UCSD-AML1 (cell line): Measurements from ENCODE around the gene PPARG.
"Not testable (repeated sequence)": the region's sequence is repeated elsewhere in the genome, so short reads cannot be mapped to it uniquely, and the experiment has no call there.

Experiments used
- DNase-seq: peaks from one replicate; lab custom pipeline; 2025; ENCODE audit not compliant: unreplicated experiment; lab: John Stamatoyannopoulos, UW

The PPARG gene

DNA sequence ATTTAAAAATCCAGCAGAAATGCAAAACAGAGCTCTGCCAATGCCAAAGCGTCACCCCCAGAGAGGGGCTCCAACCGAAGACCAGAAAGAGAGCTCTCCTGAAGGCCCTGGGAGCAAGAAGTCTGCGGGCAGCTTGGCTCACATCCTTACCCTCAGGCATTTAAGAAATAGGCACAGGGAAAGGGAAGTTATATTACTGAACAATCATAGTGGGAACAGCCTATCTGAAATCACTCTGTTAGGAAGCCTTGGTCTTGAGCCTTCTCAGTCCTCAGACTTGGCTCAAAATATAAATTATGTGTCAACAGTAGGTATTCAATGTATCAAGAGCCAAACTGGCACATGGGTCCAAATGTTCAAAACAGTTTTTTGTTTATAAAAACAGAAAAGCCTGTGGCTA, 10.3 kb upstream of the PPARG start:
- DNase-seq: no peak

DNA sequence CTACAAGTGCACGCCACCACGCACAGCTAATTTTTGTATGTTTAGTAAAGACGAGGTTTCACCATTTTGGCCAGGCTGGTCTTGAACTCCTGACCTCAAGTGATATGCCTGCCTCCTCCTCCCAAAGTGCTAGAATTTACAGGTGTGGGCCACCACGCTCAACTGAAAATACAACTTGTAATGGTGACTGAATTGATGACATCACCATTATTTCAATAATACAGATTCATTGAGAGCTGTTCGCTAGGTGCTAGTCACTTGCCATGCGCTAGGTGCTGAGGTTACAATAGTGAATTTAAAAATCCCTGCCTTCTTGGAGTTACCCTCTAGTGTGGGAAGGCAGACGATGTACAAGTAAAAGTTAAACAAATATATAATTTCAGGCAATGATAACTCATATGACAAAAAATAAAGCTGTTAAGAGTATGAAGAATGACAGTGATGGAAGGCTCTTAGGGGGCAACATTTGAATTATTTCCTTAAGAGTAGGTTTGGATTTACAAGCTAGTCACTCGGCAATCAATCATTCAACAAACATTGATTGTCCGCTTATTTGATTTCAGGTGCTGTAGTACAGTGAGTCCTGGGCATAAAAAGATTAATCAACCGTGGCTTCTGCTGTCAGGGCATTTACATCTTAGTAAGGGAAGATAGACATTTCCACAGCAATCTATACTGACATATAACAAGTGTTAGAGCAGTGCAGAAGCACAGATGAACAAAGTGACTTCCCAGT, 9.1 kb upstream of the PPARG start:
- no peak for DNase-seq

DNA sequence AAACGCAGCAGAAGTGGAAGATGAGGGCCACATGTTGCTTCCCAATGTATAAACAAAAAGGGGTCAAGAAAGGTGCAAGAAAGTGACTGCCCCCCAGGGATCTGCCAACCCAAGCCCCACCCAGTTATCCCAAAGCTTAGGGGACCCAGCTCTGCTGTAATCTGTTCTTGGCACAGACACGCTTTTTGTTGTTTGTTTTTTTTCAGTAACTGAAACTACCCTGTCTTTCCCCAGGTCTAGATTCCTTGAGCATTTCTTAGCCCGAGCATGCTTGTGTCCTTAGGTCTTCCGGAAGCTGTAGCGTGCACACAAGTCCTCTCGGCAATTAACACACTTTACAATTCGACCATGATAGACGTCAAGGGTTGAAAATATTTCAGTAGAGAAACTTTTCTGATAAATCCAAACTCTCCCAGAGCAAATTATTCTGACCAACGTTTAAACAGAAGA, 8.5 kb upstream of the PPARG start:
- DNase-seq: no peak

- DNase-seq: no peak
These were observed 4.3 kb upstream of the PPARG start for GRCh38 chr3:12284591-12284990.

GRCh38 chr3:12285003-12285555, 3.8 kb upstream of the PPARG start:
- DNase-seq: no peak

GRCh38 chr3:12285779-12286178, 3.1 kb upstream of the PPARG start:
- not testable (repeated sequence) for DNase-seq

DNA sequence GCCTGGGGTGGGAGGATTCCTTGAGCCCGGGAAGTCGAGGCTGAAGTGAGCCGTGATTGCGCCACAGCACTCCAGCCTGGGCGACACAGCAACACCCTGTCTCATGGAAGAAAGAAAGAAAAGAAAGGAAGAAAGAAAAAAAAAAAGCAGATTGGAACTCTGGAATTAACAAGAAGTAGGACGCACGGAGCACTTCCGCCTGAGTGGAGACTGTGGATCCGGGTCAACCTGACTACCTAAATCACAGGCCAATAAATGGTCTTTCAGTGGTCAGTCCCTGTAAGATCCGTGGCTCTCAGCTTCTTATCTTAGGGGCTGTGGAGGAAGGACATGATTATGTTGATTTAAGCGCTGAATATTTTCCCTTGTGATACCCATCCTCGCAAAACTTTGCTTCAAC, 2.4 kb upstream of the PPARG start:
- no peak for DNase-seq

GRCh38 chr3:12286927-12287726, 1.7 kb upstream of the PPARG start:
- no peak for DNase-seq

DNA sequence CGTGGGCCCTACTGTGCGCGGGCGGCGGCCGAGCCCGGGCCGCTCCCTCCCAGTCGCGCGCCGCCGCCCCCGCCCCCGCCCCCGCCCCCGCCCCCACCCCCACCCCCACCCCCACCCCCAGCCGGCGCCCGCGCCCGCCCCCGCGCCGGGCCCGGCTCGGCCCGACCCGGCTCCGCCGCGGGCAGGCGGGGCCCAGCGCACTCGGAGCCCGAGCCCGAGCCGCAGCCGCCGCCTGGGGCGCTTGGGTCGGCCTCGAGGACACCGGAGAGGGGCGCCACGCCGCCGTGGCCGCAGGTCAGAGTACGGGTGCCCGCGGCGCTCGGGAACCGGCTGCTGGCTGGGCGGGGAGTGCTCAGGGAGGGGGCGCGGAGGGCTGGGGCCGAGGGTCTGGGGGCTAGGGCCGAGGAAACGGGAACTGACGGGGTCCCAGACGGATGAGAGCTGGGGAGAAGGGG, 1.1 kb upstream of the PPARG start:
- no peak for DNase-seq

- no peak for DNase-seq
These were observed 654 bp downstream of the PPARG start for GRCh38 chr3:12289524-12289923.

- DNase-seq: no peak
These were observed 3.9 kb downstream of the PPARG start for GRCh38 chr3:12292770-12293169.

DNA sequence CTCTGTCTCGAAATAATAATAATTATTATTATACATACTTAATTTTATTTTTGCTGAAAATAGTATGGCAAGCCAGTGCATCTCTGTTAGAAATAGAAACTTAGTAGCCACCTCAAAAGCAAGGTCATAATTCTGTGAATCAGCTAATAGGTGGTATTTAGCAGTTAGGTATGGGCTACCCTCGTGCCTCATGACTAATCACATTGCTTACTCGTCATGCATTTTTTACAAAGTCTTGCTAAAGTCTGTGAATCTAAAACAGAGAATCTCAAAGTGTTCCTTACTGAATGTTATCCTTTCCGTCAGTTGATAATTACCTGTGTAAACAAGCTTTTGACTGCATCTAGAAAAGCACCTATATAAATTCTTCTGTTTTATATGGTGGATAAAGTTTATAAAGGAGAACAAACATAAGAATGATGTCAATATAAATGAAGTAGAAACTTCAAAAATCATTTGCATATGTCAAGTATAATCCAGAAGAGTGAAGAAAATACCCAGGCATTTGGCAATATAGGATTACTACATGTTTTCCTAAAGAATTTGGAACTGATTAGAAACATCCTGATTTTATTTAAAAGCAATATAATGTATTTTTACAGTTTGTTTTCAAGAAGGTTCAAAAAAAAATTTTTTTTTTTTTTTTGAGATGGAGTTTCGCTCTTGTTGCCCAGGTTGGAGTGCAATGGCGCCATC, 6.2 kb downstream of the PPARG start:
- no peak for DNase-seq

GRCh38 chr3:12296511-12296910, 7.6 kb downstream of the PPARG start:
- DNase-seq: no peak

- DNase-seq: no peak
These were observed 10.2 kb downstream of the PPARG start for GRCh38 chr3:12299026-12299425.

GRCh38 chr3:12300137-12300536, 11.3 kb downstream of the PPARG start:
- no peak for DNase-seq

DNA sequence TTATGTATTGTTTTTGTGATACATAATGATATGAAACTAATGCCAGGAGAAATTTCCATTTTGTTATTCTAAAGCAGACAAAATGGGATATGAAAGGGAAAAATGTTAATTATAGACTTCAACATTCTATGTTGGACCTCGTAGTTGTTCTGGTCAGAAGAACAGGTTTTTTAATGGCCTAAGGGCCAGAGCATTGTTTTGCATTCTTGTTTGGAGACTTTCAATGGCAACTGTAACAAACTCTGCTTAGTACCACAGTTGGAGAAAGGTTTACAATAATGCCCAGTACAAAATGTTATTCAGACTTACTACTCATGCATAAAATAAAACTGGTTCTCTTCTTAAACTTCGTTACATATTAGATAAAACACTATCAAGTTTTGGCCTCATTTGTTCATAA, 12.2 kb downstream of the PPARG start:
- no peak for DNase-seq

DNA sequence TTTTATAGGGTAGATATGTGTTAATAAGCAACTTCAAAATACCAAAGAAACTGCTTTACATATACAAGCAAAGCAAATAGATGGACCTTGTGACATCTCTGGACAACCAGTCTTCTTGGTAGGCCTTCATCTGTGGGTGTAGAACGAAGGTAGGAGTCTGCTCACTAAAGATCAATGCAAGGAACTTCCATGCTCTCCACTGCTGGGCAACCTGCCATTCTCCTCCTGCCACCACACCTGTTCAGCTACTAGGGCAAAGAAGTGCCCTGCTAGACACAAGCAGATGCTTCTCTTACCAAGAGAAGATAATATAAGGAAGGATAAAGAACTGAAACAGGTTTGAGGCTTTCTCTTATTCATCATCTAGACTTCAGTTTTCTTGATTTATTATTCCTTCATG, 12.6 kb downstream of the PPARG start:
- DNase-seq: no peak

DNA sequence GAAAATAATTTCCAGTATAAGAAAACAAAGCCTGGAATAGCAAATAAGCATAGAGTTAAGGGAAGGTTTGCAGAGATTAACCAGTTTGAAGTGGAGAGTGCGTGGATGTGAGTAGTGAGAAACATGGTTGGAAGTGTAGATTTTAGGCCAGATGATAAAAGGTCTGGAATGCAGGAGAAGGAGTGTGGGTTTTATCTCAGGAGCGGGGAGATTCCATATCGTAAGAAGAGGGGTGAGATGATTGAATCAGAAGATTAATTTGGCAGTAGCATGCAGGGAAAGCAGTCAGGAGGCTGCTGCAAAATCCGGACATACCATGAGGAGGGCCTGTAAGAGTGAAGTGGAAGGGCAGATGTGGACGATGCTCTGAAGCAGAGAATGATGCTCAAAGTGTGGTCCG, 13.7 kb downstream of the PPARG start:
- DNase-seq: no peak

- no peak for DNase-seq
These were observed 14.7 kb downstream of the PPARG start for GRCh38 chr3:12303534-12303933.

GRCh38 chr3:12303993-12304392, 15.1 kb downstream of the PPARG start:
- DNase-seq: no peak

GRCh38 chr3:12307136-12307535, 18.3 kb downstream of the PPARG start:
- DNase-seq: no peak
